HG03354 (cell line): Measurements from ENCODE around the gene KCNQ4.

Source experiments
- ATAC-seq: cut with Tn5 transposase; IDR thresholded peaks from one replicate; pipeline ENCODE4 v1.9.1; 2021; ENCODE audit warnings: mild to moderate bottlenecking; ENCODE audit not compliant: unreplicated experiment, poor library complexity, severe bottlenecking

Gene KCNQ4

GRCh38 chr1:40753142-40753882, 30.3 kb upstream of the KCNQ4 start:
- ATAC-seq = no peak

DNA sequence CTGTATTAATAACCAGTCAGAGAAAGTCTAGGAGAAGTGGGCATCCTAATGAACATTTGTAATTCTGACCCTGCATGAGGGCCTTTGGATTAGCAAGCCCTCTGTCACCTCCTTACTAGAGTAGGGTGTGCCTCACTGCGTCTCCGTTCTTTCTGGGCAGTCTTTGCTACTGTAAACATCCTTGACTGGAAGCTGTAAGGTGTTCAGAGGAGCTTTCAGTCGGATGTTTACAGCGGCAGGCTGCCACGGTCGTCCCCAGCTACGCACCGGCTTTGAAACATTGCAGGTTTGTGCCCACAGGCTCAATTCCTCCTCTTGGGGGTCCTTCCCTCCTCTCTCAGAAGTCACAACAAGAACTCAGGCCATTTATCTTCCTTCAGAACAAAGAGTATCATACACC, 29.4 kb upstream of the KCNQ4 start:
- ATAC-seq = no peak

GRCh38 chr1:40755067-40755466, 28.5 kb upstream of the KCNQ4 start:
- ATAC-seq = no peak

DNA sequence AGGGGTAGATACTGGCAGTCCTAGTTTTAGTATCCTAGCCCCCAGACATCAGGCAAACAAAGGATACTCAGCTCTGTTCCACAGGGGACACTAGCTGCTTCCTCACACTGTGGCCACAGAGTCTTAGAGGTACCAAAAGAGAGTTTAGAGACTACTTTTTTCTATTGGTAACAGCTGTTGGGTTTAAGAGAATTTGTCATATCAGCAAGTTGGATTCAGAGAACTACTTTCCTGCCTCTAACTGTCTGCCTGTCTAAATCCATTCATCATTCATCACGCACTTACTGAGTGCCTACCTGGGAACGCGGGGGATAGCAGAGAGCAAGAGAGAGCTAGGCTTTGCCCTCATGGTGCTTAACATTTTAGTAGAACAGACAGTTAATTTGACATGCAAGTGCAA, 27.1 kb upstream of the KCNQ4 start:
- ATAC-seq = no peak

GRCh38 chr1:40757084-40757483, 26.5 kb upstream of the KCNQ4 start:
- no peak for ATAC-seq

DNA sequence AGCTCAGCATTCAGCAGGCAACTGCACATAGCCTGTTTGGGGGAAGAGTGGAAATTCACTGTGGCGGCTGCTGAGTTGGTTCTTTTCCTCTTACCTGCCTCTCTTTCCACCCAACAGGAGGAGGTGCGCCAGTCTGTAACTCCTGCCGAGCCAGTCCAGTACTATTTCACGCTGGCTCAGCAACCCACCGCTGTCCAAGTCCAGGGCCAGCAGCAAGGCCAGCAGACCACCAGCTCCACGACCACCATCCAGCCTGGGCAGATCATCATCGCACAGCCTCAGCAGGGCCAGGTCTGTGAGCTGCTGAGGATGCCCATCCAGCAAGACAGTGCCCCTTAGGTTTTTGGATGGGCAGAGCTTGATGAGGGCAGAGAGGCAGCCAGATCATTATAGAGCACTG, 25.6 kb upstream of the KCNQ4 start:
- ATAC-seq = no peak

DNA sequence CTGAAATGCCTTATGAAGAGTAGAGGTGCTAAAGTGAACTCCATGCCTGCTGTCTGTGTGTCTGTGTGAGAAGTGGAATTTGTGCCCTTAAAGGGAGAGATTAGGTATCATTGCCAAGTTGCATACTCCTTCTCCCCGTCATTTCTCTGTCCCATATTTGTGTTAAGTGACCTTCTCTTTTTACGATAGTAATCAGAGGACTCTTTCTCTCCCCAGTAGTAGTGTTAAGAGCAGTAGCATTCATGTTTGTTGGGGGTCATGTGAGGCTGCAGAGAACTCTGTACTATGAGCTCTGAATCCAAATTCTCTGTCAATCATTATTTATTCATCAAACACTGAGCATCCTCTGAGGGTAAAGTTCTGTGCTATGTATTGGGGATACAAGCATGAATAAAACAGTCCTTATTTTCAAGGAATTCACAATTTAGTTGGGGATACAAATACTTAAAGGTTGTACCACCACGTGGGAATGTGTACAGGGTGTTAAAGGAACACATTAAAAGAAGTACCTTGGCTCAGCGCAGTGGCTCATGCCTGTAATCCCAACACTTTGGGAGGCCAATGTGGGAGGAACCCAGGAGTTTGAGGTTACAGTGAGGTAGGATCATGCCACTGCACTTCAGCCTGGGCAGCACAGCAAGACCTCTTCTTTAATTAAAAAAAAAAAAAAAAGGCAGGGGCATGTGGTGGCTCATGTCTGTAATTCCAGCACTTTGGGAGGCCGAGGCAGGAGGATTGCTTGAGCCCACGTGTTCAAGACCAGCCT, 24.8 kb upstream of the KCNQ4 start:
- ATAC-seq = no peak

GRCh38 chr1:40760984-40761383, 22.6 kb upstream of the KCNQ4 start:
- ATAC-seq = no peak

- no peak for ATAC-seq
Measured at GRCh38 chr1:40762144-40762923, 21.3 kb upstream of the KCNQ4 start.

GRCh38 chr1:40763742-40764532, 19.6 kb upstream of the KCNQ4 start:
- ATAC-seq = no peak

DNA sequence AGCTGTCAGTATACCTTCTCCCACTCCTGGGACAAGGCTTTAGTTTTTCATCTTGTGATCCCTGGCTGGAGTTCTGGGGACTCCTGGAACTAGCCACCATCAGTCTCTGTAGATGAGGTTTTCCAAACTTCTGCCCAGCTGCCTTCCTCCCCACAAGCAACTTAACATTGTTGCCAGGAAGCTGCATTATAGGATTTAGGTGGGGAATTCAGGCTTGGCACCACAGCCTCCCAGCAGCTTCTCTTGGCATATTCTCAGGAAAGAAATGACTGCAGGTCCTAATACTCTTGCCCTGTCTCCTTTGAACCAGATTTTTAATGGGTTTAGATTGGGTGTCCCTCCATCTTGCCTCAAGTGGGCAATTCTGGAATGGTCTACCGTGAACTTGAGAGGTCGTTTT, 18.6 kb upstream of the KCNQ4 start:
- no peak for ATAC-seq

DNA sequence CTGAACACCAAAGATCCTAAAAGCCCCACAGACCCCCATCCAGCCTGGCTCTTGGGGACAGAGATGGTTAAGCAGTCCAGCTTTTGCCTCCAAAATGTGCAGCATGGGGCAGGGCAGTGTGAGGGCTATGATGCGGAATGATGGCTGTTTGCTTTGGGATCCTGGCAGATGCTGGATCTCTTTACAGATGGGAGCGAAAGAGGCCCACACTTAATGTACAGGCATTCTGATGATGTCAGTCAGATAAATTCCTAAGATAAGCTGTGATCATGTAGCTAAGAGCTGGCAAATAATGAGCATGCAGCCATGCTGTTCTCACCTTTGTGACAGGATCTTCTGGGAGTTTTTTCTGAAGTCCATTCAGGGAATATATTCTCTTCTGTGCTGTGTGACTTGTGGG, 17.6 kb upstream of the KCNQ4 start:
- ATAC-seq = no peak

GRCh38 chr1:40766560-40766959, 17.0 kb upstream of the KCNQ4 start:
- no peak for ATAC-seq

DNA sequence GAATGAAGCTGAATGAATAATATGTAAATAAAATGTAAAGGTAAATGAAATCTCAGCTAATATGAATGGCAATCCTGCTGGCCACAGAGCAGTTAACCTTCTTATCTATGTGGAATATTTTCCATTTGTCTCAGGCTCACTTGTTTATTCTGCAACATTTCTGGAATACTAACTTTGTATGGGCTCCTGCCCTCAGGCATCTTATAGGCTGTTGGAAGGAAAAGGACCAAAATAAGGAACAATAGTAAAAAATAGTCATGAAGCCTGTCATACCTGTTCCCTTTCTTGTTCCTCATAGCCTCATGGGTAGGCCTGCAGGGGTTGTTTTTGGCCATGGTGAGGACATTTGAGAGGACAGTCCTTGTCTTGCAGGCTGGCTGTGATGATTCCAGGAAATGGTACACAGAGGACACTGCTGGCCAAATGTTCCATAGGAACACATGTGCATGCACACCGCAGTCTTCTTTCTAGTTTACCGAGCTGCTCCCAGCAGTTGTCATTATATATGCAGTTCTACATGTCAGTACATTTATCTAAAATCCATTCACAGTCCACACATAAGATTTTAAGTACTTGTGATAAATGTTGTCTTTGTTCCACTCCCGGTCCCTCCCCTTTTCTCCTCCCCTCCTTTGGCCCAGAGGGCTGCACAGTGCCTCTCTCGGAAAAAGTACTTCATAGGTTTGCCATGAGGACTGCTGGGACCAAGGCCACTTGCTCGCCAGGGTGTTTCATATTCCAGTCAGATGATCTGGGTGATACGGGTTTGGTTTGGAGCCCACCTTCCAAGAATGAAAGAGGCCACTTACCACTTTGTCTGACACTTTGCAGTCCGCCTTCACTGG, 15.2 kb upstream of the KCNQ4 start:
- no peak for ATAC-seq

GRCh38 chr1:40769815-40770214, 13.8 kb upstream of the KCNQ4 start:
- ATAC-seq = no peak

GRCh38 chr1:40770296-40771070, 13.1 kb upstream of the KCNQ4 start:
- no peak for ATAC-seq

DNA sequence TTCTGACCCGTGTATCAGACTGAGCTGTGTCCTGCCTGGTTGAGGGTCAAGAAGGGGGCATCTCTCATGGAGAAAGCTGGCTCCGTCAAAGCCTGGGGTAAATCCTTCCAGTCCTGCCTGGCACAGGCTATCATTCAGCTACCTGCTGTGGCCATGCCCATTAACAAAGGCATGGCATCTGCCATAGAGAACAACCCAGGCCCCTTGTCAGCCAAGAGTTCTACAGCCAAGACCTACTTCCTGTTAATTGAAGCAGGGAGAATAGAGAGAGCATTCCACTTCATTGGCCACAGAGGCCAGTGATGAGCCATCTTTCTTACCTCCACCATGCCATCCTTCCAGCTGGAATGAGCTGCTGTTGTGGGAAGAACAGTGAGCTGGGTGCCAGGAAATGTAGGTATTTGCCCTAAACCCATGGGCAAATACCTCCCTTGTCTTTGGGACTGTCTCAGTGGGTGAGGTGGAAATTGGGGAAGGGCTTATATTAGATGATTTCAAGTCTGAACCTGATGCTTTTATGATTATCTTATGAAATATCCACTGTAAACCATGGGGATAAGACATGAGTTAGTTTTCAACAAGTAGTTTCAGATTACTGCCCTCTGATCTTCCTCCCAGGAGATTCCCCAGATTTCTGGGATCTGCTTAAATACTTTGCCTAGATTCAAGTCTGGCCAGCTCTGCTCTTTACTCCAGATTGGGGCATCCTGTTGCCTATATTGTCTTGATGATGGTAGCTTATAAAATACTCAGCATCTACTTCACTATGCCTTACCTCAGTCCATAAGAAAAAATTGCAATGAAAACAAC, 11.2 kb upstream of the KCNQ4 start:
- no peak for ATAC-seq
